ENCODE measurements around the gene HBM. TPM values are rescaled to one million over a fixed set of nuclear protein-coding genes. Genes with fewer than 3 reads are reported as not detected.

HBM gene
- total and polyA plus RNA-seq, 2 experiments from 2014 or later: not detected

- H3K9me3 ChIP-seq (ENCODE audit: low read depth): no peaks in the 10 kb centered on the region
- no peak for DNase-seq (ENCODE audit: low spot score)
- H3K79me2 ChIP-seq: peaks cover under 1% of the 10 kb centered on the region
- H3K27ac ChIP-seq: no peak overlapping the region
- H3K4me3 ChIP-seq: no peak overlapping the region
- H2AFZ ChIP-seq: no peak overlapping the region
- TF ChIP-seq EZH2 (IDR thresholded peaks at IDR 0.05; ENCODE audit: borderline replicate concordance) (no peak), CTCF (IDR thresholded peaks at IDR 0.05; ENCODE audit: poor library complexity) (no peak), EZH2phosphoT487 (IDR thresholded peaks at IDR 0.05; ENCODE audit: low read depth, severe bottlenecking, unreplicated experiment) (no peak)
- H3K36me3 ChIP-seq (replicated peaks; ENCODE audit: insufficient read depth, low read depth): no peaks in the 10 kb centered on the region
- H3K9me2 ChIP-seq (replicated peaks; ENCODE audit: insufficient read depth): no peaks in the 10 kb centered on the region
- WGBS (ENCODE audit: low lambda C conversion rate, missing lambda C conversion rate): 89% methylated on average over 6 of the region's 6 CpGs
- H4K20me1 ChIP-seq (ENCODE audit: insufficient read depth, poor library complexity, severe bottlenecking): no peaks in the 10 kb centered on the region
- H3K27me3 ChIP-seq: no peaks in the 10 kb centered on the region
- H3K4me1 ChIP-seq (ENCODE audit: insufficient read depth): no peaks in the 10 kb centered on the region
- H3K4me2 ChIP-seq: no peak overlapping the region
Measured at GRCh38 chr16:143047-143446, 22.7 kb upstream of the HBM start.

DNA sequence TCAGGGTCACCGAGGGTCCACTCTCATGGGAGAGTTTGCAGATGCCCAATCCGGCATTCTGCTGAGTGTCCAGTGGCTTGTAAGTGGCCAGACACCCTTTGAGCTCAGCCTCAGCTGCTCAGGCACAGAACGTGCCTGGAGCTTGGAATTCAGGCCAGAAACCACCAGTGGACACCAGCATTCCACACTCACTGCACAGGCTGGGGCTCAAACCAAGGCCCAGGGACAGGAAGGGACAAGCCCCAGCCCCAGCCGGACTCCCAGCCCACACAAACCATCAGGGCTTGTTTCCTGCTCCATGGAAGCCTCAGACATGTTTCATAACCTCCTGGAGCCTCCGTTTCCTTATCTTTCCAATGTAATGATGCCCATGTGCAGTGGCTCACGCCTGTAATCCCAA, 22.3 kb upstream of the HBM start:
- Histone ChIP-seq H3K9me3 (ENCODE audit: low read depth) (no peaks in the 10 kb centered on the region), H3K79me2 (no peaks in the 10 kb centered on the region), H2AFZ (no peak overlapping the region), H3K4me1 (ENCODE audit: insufficient read depth) (no peaks in the 10 kb centered on the region), H3K4me2 (no peak overlapping the region), H3K27ac (no peak overlapping the region), H3K4me3 (no peak overlapping the region), H4K20me1 (ENCODE audit: insufficient read depth, poor library complexity, severe bottlenecking) (no peaks in the 10 kb centered on the region), H3K27me3 (peaks cover 2% of the 10 kb centered on the region), H3K9me2 (replicated peaks; ENCODE audit: insufficient read depth) (no peaks in the 10 kb centered on the region), H3K36me3 (replicated peaks; ENCODE audit: insufficient read depth, low read depth) (no peaks in the 10 kb centered on the region)
- DNase-seq (ENCODE audit: low spot score): no peak
- WGBS (ENCODE audit: low lambda C conversion rate, missing lambda C conversion rate): 69% methylated on average over 6 of the region's 6 CpGs
- TF ChIP-seq EZH2 (IDR thresholded peaks at IDR 0.05; ENCODE audit: borderline replicate concordance): no peak
- no peak for TF ChIP-seq EZH2phosphoT487 (IDR thresholded peaks at IDR 0.05; ENCODE audit: low read depth, severe bottlenecking, unreplicated experiment)
- no peak for TF ChIP-seq CTCF (IDR thresholded peaks at IDR 0.05; ENCODE audit: poor library complexity)

DNA sequence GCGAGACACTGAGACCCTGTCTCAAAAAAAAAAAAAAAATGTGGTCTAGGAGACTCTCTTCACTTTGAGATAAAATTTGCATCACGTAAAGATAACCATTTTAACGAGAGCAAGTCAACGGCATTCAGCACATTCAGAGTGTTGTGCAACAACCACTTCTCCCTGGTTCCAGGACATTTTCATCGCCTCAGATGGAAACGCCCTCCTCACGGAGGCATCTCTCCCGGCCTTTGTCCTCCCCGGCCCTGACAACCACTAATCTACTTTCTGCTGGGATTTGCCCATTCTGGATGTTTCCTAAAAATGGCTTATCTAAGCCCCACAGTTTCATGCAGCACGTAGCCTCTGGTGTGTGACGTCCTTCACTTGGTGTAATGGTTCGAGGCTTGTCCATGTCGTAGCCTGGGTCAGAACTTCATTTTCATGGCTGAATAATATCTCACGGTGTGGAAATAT, 21.0 kb upstream of the HBM start:
- Histone ChIP-seq H3K79me2 (no peaks in the 10 kb centered on the region), H3K27ac (no peak overlapping the region), H3K9me3 (ENCODE audit: low read depth) (no peaks in the 10 kb centered on the region), H3K4me2 (no peak overlapping the region), H3K36me3 (replicated peaks; ENCODE audit: insufficient read depth, low read depth) (no peaks in the 10 kb centered on the region), H3K9me2 (replicated peaks; ENCODE audit: insufficient read depth) (no peaks in the 10 kb centered on the region), H4K20me1 (ENCODE audit: insufficient read depth, poor library complexity, severe bottlenecking) (no peaks in the 10 kb centered on the region), H2AFZ (no peak overlapping the region), H3K4me1 (ENCODE audit: insufficient read depth) (no peaks in the 10 kb centered on the region), H3K4me3 (no peak overlapping the region), H3K27me3 (peaks cover 8% of the 10 kb centered on the region)
- WGBS (ENCODE audit: low lambda C conversion rate, missing lambda C conversion rate): 84% methylated on average over 14 of the region's 14 CpGs
- no peak for TF ChIP-seq EZH2 (IDR thresholded peaks at IDR 0.05; ENCODE audit: borderline replicate concordance)
- no peak for TF ChIP-seq EZH2phosphoT487 (IDR thresholded peaks at IDR 0.05; ENCODE audit: low read depth, severe bottlenecking, unreplicated experiment)
- no peak for DNase-seq (ENCODE audit: low spot score)

DNA sequence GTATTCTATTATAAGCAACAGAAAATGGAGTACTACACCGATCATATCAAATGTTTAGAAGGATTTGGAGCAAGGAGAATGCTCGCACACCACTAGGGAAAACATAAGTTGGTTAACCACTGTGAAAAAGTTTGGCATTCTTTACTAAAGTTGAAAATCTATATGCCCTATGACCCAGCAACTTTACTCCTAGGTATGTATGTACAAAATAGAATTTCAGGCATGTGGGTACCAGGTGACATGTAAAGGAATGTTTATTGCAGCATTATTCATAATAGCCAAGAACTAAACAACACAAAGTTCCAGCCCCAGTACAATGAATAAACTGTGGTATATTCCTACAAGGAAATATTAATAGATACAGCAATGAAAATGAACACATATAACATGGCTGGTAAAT, 19.1 kb upstream of the HBM start:
- H3K4me3 ChIP-seq: no peak overlapping the region
- no peaks in the 10 kb centered on the region for H3K79me2 ChIP-seq
- H3K9me2 ChIP-seq (replicated peaks; ENCODE audit: insufficient read depth): no peaks in the 10 kb centered on the region
- H4K20me1 ChIP-seq (ENCODE audit: insufficient read depth, poor library complexity, severe bottlenecking): no peaks in the 10 kb centered on the region
- TF ChIP-seq CTCF (IDR thresholded peaks at IDR 0.05; ENCODE audit: poor library complexity): no peak
- no peak for TF ChIP-seq EZH2phosphoT487 (IDR thresholded peaks at IDR 0.05; ENCODE audit: low read depth, severe bottlenecking, unreplicated experiment)
- no peak for TF ChIP-seq EZH2 (IDR thresholded peaks at IDR 0.05; ENCODE audit: borderline replicate concordance)
- H3K9me3 ChIP-seq (ENCODE audit: low read depth): no peaks in the 10 kb centered on the region
- 91% methylated on average over 2 of the region's 2 CpGs for WGBS (ENCODE audit: low lambda C conversion rate, missing lambda C conversion rate)
- H3K27ac ChIP-seq: no peak overlapping the region
- H2AFZ ChIP-seq: no peak overlapping the region
- no peak for DNase-seq (ENCODE audit: low spot score)
- peaks cover 8% of the 10 kb centered on the region for H3K27me3 ChIP-seq
- no peaks in the 10 kb centered on the region for H3K36me3 ChIP-seq (replicated peaks; ENCODE audit: insufficient read depth, low read depth)
- no peak overlapping the region for H3K4me2 ChIP-seq
- H3K4me1 ChIP-seq (ENCODE audit: insufficient read depth): no peaks in the 10 kb centered on the region

Data from hepatocyte (in vitro differentiated cells).